K562 (cell line): Measurements from ENCODE around the gene RASGRP4.

Source experiments
- CBX2 ChIP-seq: fragments of 200-600 bp; sonication (generic); IDR thresholded peaks from one replicate; pipeline ENCODE4 v1.6.1; 2012; ENCODE audit warnings: mild to moderate bottlenecking, low read length, inconsistent platforms; ENCODE audit not compliant: insufficient read depth, poor library complexity, severe bottlenecking
- CTCF ChIP-seq, 3 experiments: IDR thresholded peaks in 2 of 3; conservative IDR thresholded peaks in 1 of 3; 2 replicates each; pipeline ENCODE4 v1.5.1; 2011 to 2012; ENCODE audit warnings: low read length in 3 of 3, mild to moderate bottlenecking in 3 of 3, control low read depth in 2 of 3, improper control_type of control experiment in 1 of 3, inconsistent platforms in 1 of 3, low read depth in 1 of 3, mixed read lengths in 1 of 3, moderate library complexity in 1 of 3; ENCODE audit not compliant: insufficient read depth in 2 of 3
- ILK ChIP-seq: fragments of 450-650 bp; IDR thresholded peaks from 2 replicates; pipeline ENCODE4 v1.6.1; 2016; ENCODE audit warnings: missing genetic modification characterization, low read depth, mild to moderate bottlenecking, missing compliant biosample characterization, moderate library complexity, borderline replicate concordance
- POLR2A ChIP-seq: fragments of 450-650 bp; conservative IDR thresholded peaks from 2 replicates; pipeline ENCODE4 v1.6.1; 2016
- ZBTB11 ChIP-seq, 3 experiments: fragments of 200-800 bp in 1 of 3; fragments of 250-450 bp in 1 of 3; fragments of 450-650 bp in 1 of 3; sonication (Bioruptor Pico) in 1 of 3; sonication (Bioruptor generic) in 1 of 3; formaldehyde crosslinking in 1 of 3; IDR thresholded peaks; 2 replicates each; pipeline versions ENCODE4 v1.6.1 to v1.8.0; 2016 to 2022; ENCODE audit warnings: mild to moderate bottlenecking in 2 of 3, missing genetic modification characterization in 2 of 3, missing compliant biosample characterization in 1 of 3, moderate library complexity in 1 of 3
- ZC3H11A ChIP-seq: IDR thresholded peaks from 2 replicates; pipeline ENCODE4 v1.6.1; 2012; ENCODE audit warnings: low read depth, low read length, improper control_type of control experiment

GRCh38 chr19:38375098-38375493 is 50.9 kb downstream of the RASGRP4 start:
- TF ChIP-seq CTCF (IDR thresholded peaks at IDR 0.05 in 2 of 3, conservative IDR thresholded peaks at IDR 0.05 in 1 of 3; ENCODE audit: insufficient read depth in 2 of 3, low read depth in 1 of 3, low read length in 3 of 3): no peak
- TF ChIP-seq CBX2: no peak
- TF ChIP-seq POLR2A: no peak
- TF ChIP-seq ZBTB11 (CRISPR knock-in tag; IDR thresholded peaks at IDR 0.05): no peak
- no peak for TF ChIP-seq ZC3H11A
- TF ChIP-seq ILK: no peak
